H1 (cell line): ENCODE data around the gene CDK12. TPM values are rescaled to one million over a fixed set of nuclear protein-coding genes. Genes with fewer than 3 reads are reported as not detected.

Experiments
- NRF1 ChIP-seq: IDR thresholded peaks from 2 replicates; pipeline ENCODE4 v1.6.1; 2011; ENCODE audit warnings: mild to moderate bottlenecking, low read depth, low read length, improper control_type of control experiment
- SP2 ChIP-seq: IDR thresholded peaks from 2 replicates; pipeline ENCODE4 v1.6.1; 2012; ENCODE audit warnings: mild to moderate bottlenecking, low read length, inconsistent platforms
- TBP ChIP-seq: IDR thresholded peaks from 2 replicates; pipeline ENCODE4 v1.6.1; 2011; ENCODE audit warnings: low read depth, low read length, improper control_type of control experiment
- polyA plus RNA-seq, 7 experiments: library from polyadenylated mRNA; depleted of rRNA in 3 of 7; stranded (reverse) in 5 of 7; unstranded in 2 of 7; fragments of >200 nt in 5 of 7; fragments of 200-250 nt in 2 of 7; gene quantifications; 1 replicate in 5 of 7; 2 replicates in 1 of 7; 4 replicates in 1 of 7; pipeline versions ENCODE4 v1.2.1 to v1.2.3, GENCODE V29; 2011 to 2013; ENCODE audit warnings: missing spikeins in 2 of 7, mixed read lengths in 2 of 7
- total RNA-seq: library from RNA; stranded (reverse); fragmentation: NEBNext Ultra II Directional; extraction: Animal tissue kit (Norgen Biotek cat#: 25700); gene quantifications from 2 replicates; pipeline ENCODE4 v1.2.1, GENCODE V29; 2021

Gene CDK12
- total and polyA plus RNA-seq, 2 of the 8 experiments (the other 6 are each of a cell fraction or from before 2014, with no cell fraction given), result 14.8 to 70.3 TPM

- TF ChIP-seq TBP, result no peak
- TF ChIP-seq NRF1, result no peak
- TF ChIP-seq SP2, result no peak
Measured at GRCh38 chr17:39562976-39563375, 101.7 kb downstream of the CDK12 start (continued).
